H9 (cell line): ENCODE measurements around the gene SPARCL1. TPM values are rescaled to one million over a fixed set of nuclear protein-coding genes. Genes with fewer than 3 reads are reported as not detected.

Experiments
- DNase-seq: peaks from one replicate; pipeline ENCODE4 v3.0.0-alpha.2; 2017
- H2AFZ ChIP-seq: one replicate; pipeline ENCODE4 v1.6.1; 2013; ENCODE audit warnings: mild to moderate bottlenecking, low read length, control low read depth, moderate library complexity
- H2AK5ac ChIP-seq: 2 replicates; pipeline ENCODE4 v1.6.1; 2013; ENCODE audit warnings: low read length, control low read depth, mixed read lengths; ENCODE audit not compliant: insufficient read length
- H2BK120ac ChIP-seq: one replicate; pipeline ENCODE4 v1.6.1; 2013; ENCODE audit warnings: low read depth, mild to moderate bottlenecking, low read length, control low read depth, inconsistent platforms; ENCODE audit not compliant: poor library complexity, severe bottlenecking
- H2BK12ac ChIP-seq: 2 replicates; pipeline ENCODE4 v1.6.1; 2013; ENCODE audit warnings: low read length, control low read depth, mixed read lengths, low read depth; ENCODE audit not compliant: insufficient read length
- H2BK15ac ChIP-seq: 2 replicates; pipeline ENCODE4 v1.6.1; 2013; ENCODE audit warnings: low read depth, low read length, control low read depth
- H2BK20ac ChIP-seq: one replicate; pipeline ENCODE4 v1.6.1; 2013; ENCODE audit warnings: low read depth, mild to moderate bottlenecking, low read length, control low read depth, inconsistent platforms; ENCODE audit not compliant: poor library complexity, severe bottlenecking
- H2BK5ac ChIP-seq: 2 replicates; pipeline ENCODE4 v1.6.1; 2013; ENCODE audit warnings: low read length, control low read depth, mixed read lengths; ENCODE audit not compliant: insufficient read length
- H3K14ac ChIP-seq: 2 replicates; pipeline ENCODE4 v1.6.1; 2013; ENCODE audit warnings: low read length, control low read depth; ENCODE audit not compliant: insufficient read depth
- H3K18ac ChIP-seq: 2 replicates; pipeline ENCODE4 v1.6.1; 2013; ENCODE audit warnings: low read depth, mild to moderate bottlenecking, mixed read lengths, low read length, control low read depth; ENCODE audit not compliant: insufficient read length
- H3K23ac ChIP-seq: 2 replicates; pipeline ENCODE4 v1.6.1; 2013; ENCODE audit warnings: low read length, control low read depth, mixed read lengths, low read depth; ENCODE audit not compliant: insufficient read length
- H3K23me2 ChIP-seq: 2 replicates; pipeline ENCODE4 v1.6.1; 2013; ENCODE audit warnings: low read depth, mild to moderate bottlenecking, mixed read lengths, low read length, control low read depth; ENCODE audit not compliant: insufficient read length, poor library complexity, severe bottlenecking
- H3K27ac ChIP-seq: 2 replicates; pipeline ENCODE4 v1.5.1; 2013; ENCODE audit warnings: low read length, control low read depth, mixed read lengths, low read depth; ENCODE audit not compliant: insufficient read length
- H3K27me3 ChIP-seq: 2 replicates; pipeline ENCODE4 v1.6.1; 2013; ENCODE audit warnings: low read length, control low read depth, inconsistent platforms; ENCODE audit not compliant: insufficient read depth
- H3K4ac ChIP-seq: 2 replicates; pipeline ENCODE4 v1.6.1; 2013; ENCODE audit warnings: low read depth, mild to moderate bottlenecking, control low read depth, inconsistent platforms, low read length, moderate library complexity
- H3K4me1 ChIP-seq: 2 replicates; pipeline ENCODE4 v1.6.1; 2013; ENCODE audit warnings: low read length, control low read depth, inconsistent platforms; ENCODE audit not compliant: insufficient read depth
- H3K4me2 ChIP-seq: 2 replicates; pipeline ENCODE4 v1.6.1; 2013; ENCODE audit warnings: low read length, control low read depth, mixed read lengths; ENCODE audit not compliant: insufficient read length, insufficient read depth
- H3K56ac ChIP-seq: 2 replicates; pipeline ENCODE4 v1.6.1; 2013; ENCODE audit warnings: low read depth, mild to moderate bottlenecking, mixed read lengths, low read length, control low read depth; ENCODE audit not compliant: insufficient read length
- H3K79me1 ChIP-seq: 2 replicates; pipeline ENCODE4 v1.6.1; 2013; ENCODE audit warnings: low read depth, mild to moderate bottlenecking, moderate library complexity, low read length, control low read depth, inconsistent platforms; ENCODE audit not compliant: insufficient read depth, poor library complexity, severe bottlenecking
- H3K79me2 ChIP-seq: 2 replicates; pipeline ENCODE4 v1.6.1; 2013; ENCODE audit warnings: low read length, control low read depth, inconsistent platforms; ENCODE audit not compliant: insufficient read depth
- H3K9ac ChIP-seq: 2 replicates; pipeline ENCODE4 v1.6.1; 2013; ENCODE audit warnings: low read length, control low read depth, mixed read lengths; ENCODE audit not compliant: insufficient read length; ENCODE audit errors: extremely low read depth
- H3K9me3 ChIP-seq: one replicate; pipeline ENCODE4 v1.6.1; 2013; ENCODE audit warnings: low read depth, low read length, inconsistent platforms; ENCODE audit not compliant: control insufficient read depth
- H3T11ph ChIP-seq: one replicate; pipeline ENCODE4 v1.6.1; 2013; ENCODE audit warnings: mild to moderate bottlenecking, low read length, control low read depth, inconsistent platforms
- H4K20me1 ChIP-seq: one replicate; pipeline ENCODE4 v1.6.1; 2013; ENCODE audit not compliant: control insufficient read depth, insufficient read length, insufficient read depth
- H4K5ac ChIP-seq: 2 replicates; pipeline ENCODE4 v1.6.1; 2013; ENCODE audit warnings: low read depth, mild to moderate bottlenecking, mixed read lengths, low read length, control low read depth; ENCODE audit not compliant: insufficient read length
- H4K8ac ChIP-seq: replicated peaks from 2 replicates; pipeline ENCODE4 v1.6.1; 2013; ENCODE audit warnings: low read length, control low read depth, mixed read lengths, low read depth; ENCODE audit not compliant: insufficient read length
- H4K91ac ChIP-seq: 2 replicates; pipeline ENCODE4 v1.6.1; 2013; ENCODE audit warnings: low read depth, mild to moderate bottlenecking, moderate library complexity, mixed read lengths, low read length, control low read depth; ENCODE audit not compliant: insufficient read length
- H3K27ac Mint-ChIP-seq, 3 experiments: 2 replicates in 2 of 3; 3 replicates in 1 of 3; pipeline ENCODE4 v1.8.0; 2020 to 2021; ENCODE audit warnings: mixed read lengths in 3 of 3, mild to moderate bottlenecking in 1 of 3, moderate library complexity in 1 of 3
- H3K27me3 Mint-ChIP-seq: 2 replicates; pipeline ENCODE4 v1.8.0; 2021; ENCODE audit warnings: low read depth, mild to moderate bottlenecking, moderate library complexity, mixed read lengths
- H3K36me3 Mint-ChIP-seq, 3 experiments: 2 replicates in 2 of 3; 3 replicates in 1 of 3; pipeline ENCODE4 v1.8.0; 2020 to 2021; ENCODE audit warnings: low read depth in 3 of 3, mixed read lengths in 3 of 3; ENCODE audit not compliant: insufficient read depth in 1 of 3
- H3K4me1 Mint-ChIP-seq, 2 experiments: 2 replicates each; pipeline ENCODE4 v1.8.0; 2020; ENCODE audit warnings: mixed read lengths in 2 of 2
- H3K4me3 Mint-ChIP-seq, 2 experiments: 2 replicates in 1 of 2; 3 replicates in 1 of 2; pipeline ENCODE4 v1.8.0; 2020 to 2021; ENCODE audit warnings: mild to moderate bottlenecking in 2 of 2, mixed read lengths in 2 of 2, moderate library complexity in 1 of 2
- H3K9me3 Mint-ChIP-seq, 2 experiments: 2 replicates in 1 of 2; 3 replicates in 1 of 2; pipeline ENCODE4 v1.8.0; 2020; ENCODE audit warnings: mild to moderate bottlenecking in 2 of 2, mixed read lengths in 2 of 2, moderate library complexity in 1 of 2
- WGBS: extraction: QIAGEN DNeasy Blood & Tissue Kit; methylation state at CpG from one replicate; pipeline ENCODE4 v1.1.7; 2013; ENCODE audit warnings: missing lambda C conversion rate, low lambda C conversion rate, mixed read lengths; ENCODE audit not compliant: insufficient read length; ENCODE audit errors: extremely low coverage; 5-methylcytosine and 5-hydroxymethylcytosine counted together
- total RNA-seq: library from RNA; stranded (reverse); gene quantifications from 2 replicates; pipeline ENCODE4 v1.2.1, GENCODE V29; 2021
- TF ChIP-seq, protein P1 (sequence below): fragments of 200-600 bp; sonication (generic); conservative IDR thresholded peaks from 3 replicates; pipeline ENCODE4 v1.8.0; 2021; ENCODE audit warnings: antibody characterized with exemption, mild to moderate bottlenecking

SPARCL1 gene
- total RNA-seq, 1 experiment from 2014 or later, result 0.17 TPM

DNA sequence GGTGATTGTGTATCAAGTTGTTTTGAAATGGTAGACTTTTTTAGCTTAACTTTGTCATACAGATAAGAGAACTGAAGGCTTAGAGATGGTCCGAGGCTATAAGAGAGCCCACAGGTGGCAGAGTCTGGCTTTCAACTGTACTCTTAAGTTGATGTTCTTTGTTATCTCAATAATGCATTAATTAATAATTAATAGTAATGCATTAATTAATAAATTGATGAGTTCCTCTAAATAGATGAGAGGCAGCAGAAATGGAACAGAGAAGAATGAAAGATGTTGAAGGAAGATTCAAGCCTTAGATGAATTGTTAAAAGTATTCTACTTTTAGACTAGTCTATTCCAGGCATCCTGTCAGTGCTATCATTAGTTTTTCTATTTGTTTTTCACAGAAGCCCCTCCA lies 84.4 kb downstream of the SPARCL1 start:
- no CpG with 5 or more reads among the region's 1 CpG for WGBS
- no peaks in the 10 kb centered on the region for H3K23me2 ChIP-seq
- TF ChIP-seq, protein P1, sequence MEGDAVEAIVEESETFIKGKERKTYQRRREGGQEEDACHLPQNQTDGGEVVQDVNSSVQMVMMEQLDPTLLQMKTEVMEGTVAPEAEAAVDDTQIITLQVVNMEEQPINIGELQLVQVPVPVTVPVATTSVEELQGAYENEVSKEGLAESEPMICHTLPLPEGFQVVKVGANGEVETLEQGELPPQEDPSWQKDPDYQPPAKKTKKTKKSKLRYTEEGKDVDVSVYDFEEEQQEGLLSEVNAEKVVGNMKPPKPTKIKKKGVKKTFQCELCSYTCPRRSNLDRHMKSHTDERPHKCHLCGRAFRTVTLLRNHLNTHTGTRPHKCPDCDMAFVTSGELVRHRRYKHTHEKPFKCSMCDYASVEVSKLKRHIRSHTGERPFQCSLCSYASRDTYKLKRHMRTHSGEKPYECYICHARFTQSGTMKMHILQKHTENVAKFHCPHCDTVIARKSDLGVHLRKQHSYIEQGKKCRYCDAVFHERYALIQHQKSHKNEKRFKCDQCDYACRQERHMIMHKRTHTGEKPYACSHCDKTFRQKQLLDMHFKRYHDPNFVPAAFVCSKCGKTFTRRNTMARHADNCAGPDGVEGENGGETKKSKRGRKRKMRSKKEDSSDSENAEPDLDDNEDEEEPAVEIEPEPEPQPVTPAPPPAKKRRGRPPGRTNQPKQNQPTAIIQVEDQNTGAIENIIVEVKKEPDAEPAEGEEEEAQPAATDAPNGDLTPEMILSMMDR, result no peak

More for the DNA sequence above, 84.4 kb downstream of the SPARCL1 start:
- no peaks in the 10 kb centered on the region for H3K79me2 ChIP-seq
- no peak overlapping the region for H4K8ac ChIP-seq
- no peak overlapping the region for H3K27ac ChIP-seq
- no peak overlapping the region for H2BK15ac ChIP-seq
- Mint-ChIP-seq H3K4me1 (no peaks in the 10 kb centered on the region), H3K27me3 (no peaks in the 10 kb centered on the region), H3K36me3 (peaks cover 4 to 39% (median 39%) of the 10 kb centered on the region in 3 experiments), H3K27ac (no peak overlapping the region), H3K9me3 (no peaks in the 10 kb centered on the region), H3K4me3 (no peak overlapping the region)
- H2BK5ac ChIP-seq, result no peak overlapping the region
- no peak overlapping the region for H4K5ac ChIP-seq
- H2AFZ ChIP-seq, result no peak overlapping the region
- H3K79me1 ChIP-seq, result no peaks in the 10 kb centered on the region
- no peak overlapping the region for H3K9ac ChIP-seq
- no peak for DNase-seq
- no peak overlapping the region for H3K4ac ChIP-seq
- H3T11ph ChIP-seq, result no peak overlapping the region
- H3K14ac ChIP-seq, result no peak overlapping the region
- H3K56ac ChIP-seq, result no peak overlapping the region
- no peak overlapping the region for H3K23ac ChIP-seq
- H2BK20ac ChIP-seq, result no peak overlapping the region
- no peaks in the 10 kb centered on the region for H4K20me1 ChIP-seq
- no peaks in the 10 kb centered on the region for H3K27me3 ChIP-seq
- no peak overlapping the region for H2BK12ac ChIP-seq
- no peaks in the 10 kb centered on the region for H3K9me3 ChIP-seq
- H3K4me1 ChIP-seq, result no peaks in the 10 kb centered on the region
- H2BK120ac ChIP-seq, result no peak overlapping the region
- no peak overlapping the region for H4K91ac ChIP-seq
- H3K4me2 ChIP-seq, result no peak overlapping the region
- H3K18ac ChIP-seq, result no peak overlapping the region
- H2AK5ac ChIP-seq, result no peak overlapping the region
